Nephron progenitor cell (in vitro differentiated cells): ENCODE results near the gene TBC1D1.

Source experiments
- DNase-seq: peaks from one replicate; pipeline ENCODE4 v3.0.0; 2021
- H3K27ac Mint-ChIP-seq: 2 replicates; pipeline ENCODE4 v1.8.0; 2021; ENCODE audit warnings: mild to moderate bottlenecking, moderate library complexity, mixed read lengths
- H3K27me3 Mint-ChIP-seq: 2 replicates; pipeline ENCODE4 v1.8.0; 2021; ENCODE audit warnings: mild to moderate bottlenecking, low read depth, mixed read lengths; ENCODE audit not compliant: poor library complexity
- H3K36me3 Mint-ChIP-seq: 2 replicates; pipeline ENCODE4 v1.8.0; 2021; ENCODE audit warnings: low read depth, mixed read lengths
- H3K4me1 Mint-ChIP-seq: 2 replicates; pipeline ENCODE4 v1.8.0; 2021; ENCODE audit warnings: mixed read lengths
- H3K4me3 Mint-ChIP-seq: 2 replicates; pipeline ENCODE4 v1.8.0; 2021; ENCODE audit warnings: mild to moderate bottlenecking, moderate library complexity, mixed read lengths
- H3K9me3 Mint-ChIP-seq: 2 replicates; pipeline ENCODE4 v1.8.0; 2021; ENCODE audit warnings: mild to moderate bottlenecking, moderate library complexity, mixed read lengths
- CTCF ChIP-seq: fragments of 200-600 bp; sonication (generic); IDR thresholded peaks from 2 replicates; pipeline ENCODE4 v1.5.0; 2021; ENCODE audit warnings: antibody characterized with exemption

The TBC1D1 gene

GRCh38 chr4:38025665-38026064, 134.8 kb downstream of the TBC1D1 start:
- Mint-ChIP-seq H3K36me3 (peaks cover 69% of the 10 kb centered on the region), H3K9me3 (peaks cover 10% of the 10 kb centered on the region), H3K27me3 (no peaks in the 10 kb centered on the region), H3K4me1 (peaks cover 19% of the 10 kb centered on the region), H3K4me3 (no peak overlapping the region), H3K27ac (no peak overlapping the region)
- TF ChIP-seq CTCF = no peak
- DNase-seq = no peak

- TF ChIP-seq CTCF = no peak
- H3K4me3 Mint-ChIP-seq = no peak overlapping the region
- no peaks in the 10 kb centered on the region for H3K27me3 Mint-ChIP-seq
- H3K27ac Mint-ChIP-seq = peak overlapping the region; percentile 54
- H3K4me1 Mint-ChIP-seq = peaks cover 19% of the 10 kb centered on the region
- no peak for DNase-seq
- H3K36me3 Mint-ChIP-seq = peaks cover 63% of the 10 kb centered on the region
- H3K9me3 Mint-ChIP-seq = peaks cover 4% of the 10 kb centered on the region
Measured at GRCh38 chr4:38026158-38026740, 135.4 kb downstream of the TBC1D1 start.

GRCh38 chr4:38030023-38030422, 139.1 kb downstream of the TBC1D1 start:
- H3K27me3 Mint-ChIP-seq = no peaks in the 10 kb centered on the region
- H3K36me3 Mint-ChIP-seq = peaks cover 52% of the 10 kb centered on the region
- TF ChIP-seq CTCF = no peak
- peaks cover 15% of the 10 kb centered on the region for H3K4me1 Mint-ChIP-seq
- no peak overlapping the region for H3K27ac Mint-ChIP-seq
- H3K9me3 Mint-ChIP-seq = peaks cover 3% of the 10 kb centered on the region
- no peak overlapping the region for H3K4me3 Mint-ChIP-seq
- no peak for DNase-seq

GRCh38 chr4:38034986-38035882, 144.3 kb downstream of the TBC1D1 start:
- H3K4me1 Mint-ChIP-seq = no peaks in the 10 kb centered on the region
- H3K9me3 Mint-ChIP-seq = peaks cover 3% of the 10 kb centered on the region
- no peaks in the 10 kb centered on the region for H3K27me3 Mint-ChIP-seq
- peak; percentile 63 for TF ChIP-seq CTCF
- H3K36me3 Mint-ChIP-seq = peaks cover 39% of the 10 kb centered on the region
- H3K4me3 Mint-ChIP-seq = no peak overlapping the region
- H3K27ac Mint-ChIP-seq = no peak overlapping the region
- no peak for DNase-seq

- H3K27me3 Mint-ChIP-seq = peaks cover 3% of the 10 kb centered on the region
- H3K4me3 Mint-ChIP-seq = no peak overlapping the region
Measured at GRCh38 chr4:38036548-38036947, 145.7 kb downstream of the TBC1D1 start.

More at GRCh38 chr4:38036548-38036947, 145.7 kb downstream of the TBC1D1 start:
- Mint-ChIP-seq H3K27ac (no peak overlapping the region), H3K36me3 (peaks cover 43% of the 10 kb centered on the region), H3K4me1 (no peaks in the 10 kb centered on the region), H3K9me3 (peaks cover 3% of the 10 kb centered on the region)
- DNase-seq = no peak
- no peak for TF ChIP-seq CTCF
